Thyroid gland (tissue), 4 donors: ENCODE measurements around the gene MEIOC.

ENCODE experiments used
- POLR2A ChIP-seq, 2 donors: fragments of 450-650 bp; IDR thresholded peaks; one replicate each; pipeline ENCODE4 v1.6.1; 2017; ENCODE audit warnings: antibody characterized with exemption in 2 of 2, mild to moderate bottlenecking in 2 of 2, moderate library complexity in 1 of 2
- TF ChIP-seq, protein P1 (sequence below), 6 experiments: fragments of 200-600 bp in 3 of 6; fragments of 450-650 bp in 3 of 6; sonication (generic) in 3 of 6; IDR thresholded peaks; one replicate each; pipeline ENCODE4 v1.5.1; 2016 to 2019; ENCODE audit warnings: antibody characterized with exemption in 6 of 6, mild to moderate bottlenecking in 2 of 6, inconsistent platforms in 1 of 6, moderate library complexity in 1 of 6

DNA sequence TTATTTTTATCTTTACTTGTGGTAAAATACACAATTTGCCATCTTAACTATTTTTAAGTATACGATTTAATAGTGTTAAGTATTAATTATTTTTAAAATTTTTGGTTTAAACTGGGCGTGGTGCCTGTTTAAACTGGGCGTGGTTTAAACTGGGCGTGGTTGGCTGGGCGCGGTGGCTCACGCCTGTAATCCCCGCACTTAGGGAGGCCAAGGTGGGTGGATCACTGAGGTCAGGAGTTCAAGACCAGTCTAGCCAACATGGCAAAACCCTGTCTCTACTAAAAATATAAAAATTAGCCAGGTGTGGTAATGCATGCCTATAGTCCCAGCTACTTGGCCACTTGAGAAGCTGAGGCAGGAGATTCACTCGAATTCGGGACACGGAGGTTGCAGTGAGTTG lies 37.3 kb downstream of the MEIOC start:
- TF ChIP-seq, protein P1, sequence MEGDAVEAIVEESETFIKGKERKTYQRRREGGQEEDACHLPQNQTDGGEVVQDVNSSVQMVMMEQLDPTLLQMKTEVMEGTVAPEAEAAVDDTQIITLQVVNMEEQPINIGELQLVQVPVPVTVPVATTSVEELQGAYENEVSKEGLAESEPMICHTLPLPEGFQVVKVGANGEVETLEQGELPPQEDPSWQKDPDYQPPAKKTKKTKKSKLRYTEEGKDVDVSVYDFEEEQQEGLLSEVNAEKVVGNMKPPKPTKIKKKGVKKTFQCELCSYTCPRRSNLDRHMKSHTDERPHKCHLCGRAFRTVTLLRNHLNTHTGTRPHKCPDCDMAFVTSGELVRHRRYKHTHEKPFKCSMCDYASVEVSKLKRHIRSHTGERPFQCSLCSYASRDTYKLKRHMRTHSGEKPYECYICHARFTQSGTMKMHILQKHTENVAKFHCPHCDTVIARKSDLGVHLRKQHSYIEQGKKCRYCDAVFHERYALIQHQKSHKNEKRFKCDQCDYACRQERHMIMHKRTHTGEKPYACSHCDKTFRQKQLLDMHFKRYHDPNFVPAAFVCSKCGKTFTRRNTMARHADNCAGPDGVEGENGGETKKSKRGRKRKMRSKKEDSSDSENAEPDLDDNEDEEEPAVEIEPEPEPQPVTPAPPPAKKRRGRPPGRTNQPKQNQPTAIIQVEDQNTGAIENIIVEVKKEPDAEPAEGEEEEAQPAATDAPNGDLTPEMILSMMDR (IDR thresholded peaks at IDR 0.05) = no peak
- no peak for TF ChIP-seq POLR2A (IDR thresholded peaks at IDR 0.05)
